ENCODE measurements around the gene SLC2A9.

- no peak for TF ChIP-seq RAD21 (IDR thresholded peaks at IDR 0.05; ENCODE audit: low read depth)
- no peak for TF ChIP-seq TAF1 (IDR thresholded peaks at IDR 0.05; ENCODE audit: low read depth)
- no peak for TF ChIP-seq TEAD4 (IDR thresholded peaks at IDR 0.05)
- TF ChIP-seq TCF12 (IDR thresholded peaks at IDR 0.05; ENCODE audit: low read depth) = no peak
- TF ChIP-seq, protein P1, sequence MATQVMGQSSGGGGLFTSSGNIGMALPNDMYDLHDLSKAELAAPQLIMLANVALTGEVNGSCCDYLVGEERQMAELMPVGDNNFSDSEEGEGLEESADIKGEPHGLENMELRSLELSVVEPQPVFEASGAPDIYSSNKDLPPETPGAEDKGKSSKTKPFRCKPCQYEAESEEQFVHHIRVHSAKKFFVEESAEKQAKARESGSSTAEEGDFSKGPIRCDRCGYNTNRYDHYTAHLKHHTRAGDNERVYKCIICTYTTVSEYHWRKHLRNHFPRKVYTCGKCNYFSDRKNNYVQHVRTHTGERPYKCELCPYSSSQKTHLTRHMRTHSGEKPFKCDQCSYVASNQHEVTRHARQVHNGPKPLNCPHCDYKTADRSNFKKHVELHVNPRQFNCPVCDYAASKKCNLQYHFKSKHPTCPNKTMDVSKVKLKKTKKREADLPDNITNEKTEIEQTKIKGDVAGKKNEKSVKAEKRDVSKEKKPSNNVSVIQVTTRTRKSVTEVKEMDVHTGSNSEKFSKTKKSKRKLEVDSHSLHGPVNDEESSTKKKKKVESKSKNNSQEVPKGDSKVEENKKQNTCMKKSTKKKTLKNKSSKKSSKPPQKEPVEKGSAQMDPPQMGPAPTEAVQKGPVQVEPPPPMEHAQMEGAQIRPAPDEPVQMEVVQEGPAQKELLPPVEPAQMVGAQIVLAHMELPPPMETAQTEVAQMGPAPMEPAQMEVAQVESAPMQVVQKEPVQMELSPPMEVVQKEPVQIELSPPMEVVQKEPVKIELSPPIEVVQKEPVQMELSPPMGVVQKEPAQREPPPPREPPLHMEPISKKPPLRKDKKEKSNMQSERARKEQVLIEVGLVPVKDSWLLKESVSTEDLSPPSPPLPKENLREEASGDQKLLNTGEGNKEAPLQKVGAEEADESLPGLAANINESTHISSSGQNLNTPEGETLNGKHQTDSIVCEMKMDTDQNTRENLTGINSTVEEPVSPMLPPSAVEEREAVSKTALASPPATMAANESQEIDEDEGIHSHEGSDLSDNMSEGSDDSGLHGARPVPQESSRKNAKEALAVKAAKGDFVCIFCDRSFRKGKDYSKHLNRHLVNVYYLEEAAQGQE (IDR thresholded peaks at IDR 0.05; ENCODE audit: low read depth) = no peak
- no peak for TF ChIP-seq EP300 (IDR thresholded peaks at IDR 0.05; ENCODE audit: borderline replicate concordance)
- no peak for TF ChIP-seq MAX (IDR thresholded peaks at IDR 0.05)
- TF ChIP-seq YY1 (IDR thresholded peaks at IDR 0.05; ENCODE audit: low read depth) = no peak
- TF ChIP-seq CREB1 (IDR thresholded peaks at IDR 0.05; ENCODE audit: low read depth) = no peak
- no peak for TF ChIP-seq NFIC (IDR thresholded peaks at IDR 0.05)
- TF ChIP-seq CEBPB (IDR thresholded peaks at IDR 0.05) = no peak
- no peak for TF ChIP-seq FOXM1 (IDR thresholded peaks at IDR 0.05; ENCODE audit: borderline replicate concordance, low read depth)
- no peak for TF ChIP-seq ZBTB7A (IDR thresholded peaks at IDR 0.05; ENCODE audit: low read depth)
Measured at GRCh38 chr4:10020871-10021652, at the start of gene SLC2A9.
